Measurements from ENCODE around the gene CETN1.

DNA sequence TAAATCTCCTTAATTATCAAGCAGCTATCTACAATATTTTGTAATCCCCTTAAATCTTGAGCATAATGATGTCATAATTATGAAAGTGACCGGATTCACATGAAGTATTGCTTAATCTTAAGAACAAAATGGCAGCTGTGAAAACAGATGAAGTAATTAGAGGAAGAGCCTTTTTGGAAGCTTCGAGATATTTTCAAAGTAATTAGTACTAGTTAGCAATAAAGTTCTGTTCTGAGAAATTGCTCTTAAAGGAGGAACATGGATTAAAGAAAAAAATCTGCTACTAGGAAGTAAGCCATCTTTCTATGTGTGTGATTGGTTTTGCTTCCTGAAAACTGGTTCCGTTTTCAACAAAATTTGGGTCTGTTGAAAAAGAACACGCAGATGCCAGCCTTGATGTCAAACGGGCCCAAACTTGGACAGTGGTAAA lies 34.9 kb downstream of the CETN1 start:
- TF ChIP-seq, protein P1, sequence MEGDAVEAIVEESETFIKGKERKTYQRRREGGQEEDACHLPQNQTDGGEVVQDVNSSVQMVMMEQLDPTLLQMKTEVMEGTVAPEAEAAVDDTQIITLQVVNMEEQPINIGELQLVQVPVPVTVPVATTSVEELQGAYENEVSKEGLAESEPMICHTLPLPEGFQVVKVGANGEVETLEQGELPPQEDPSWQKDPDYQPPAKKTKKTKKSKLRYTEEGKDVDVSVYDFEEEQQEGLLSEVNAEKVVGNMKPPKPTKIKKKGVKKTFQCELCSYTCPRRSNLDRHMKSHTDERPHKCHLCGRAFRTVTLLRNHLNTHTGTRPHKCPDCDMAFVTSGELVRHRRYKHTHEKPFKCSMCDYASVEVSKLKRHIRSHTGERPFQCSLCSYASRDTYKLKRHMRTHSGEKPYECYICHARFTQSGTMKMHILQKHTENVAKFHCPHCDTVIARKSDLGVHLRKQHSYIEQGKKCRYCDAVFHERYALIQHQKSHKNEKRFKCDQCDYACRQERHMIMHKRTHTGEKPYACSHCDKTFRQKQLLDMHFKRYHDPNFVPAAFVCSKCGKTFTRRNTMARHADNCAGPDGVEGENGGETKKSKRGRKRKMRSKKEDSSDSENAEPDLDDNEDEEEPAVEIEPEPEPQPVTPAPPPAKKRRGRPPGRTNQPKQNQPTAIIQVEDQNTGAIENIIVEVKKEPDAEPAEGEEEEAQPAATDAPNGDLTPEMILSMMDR (IDR thresholded peaks at IDR 0.05; ENCODE audit: insufficient read depth, low read length, poor library complexity, severe bottlenecking): no peak
- TF ChIP-seq EZH2phosphoT487 (conservative IDR thresholded peaks at IDR 0.05; ENCODE audit: low read length): no peak
